ENCODE data around the gene PIGR.

DNA sequence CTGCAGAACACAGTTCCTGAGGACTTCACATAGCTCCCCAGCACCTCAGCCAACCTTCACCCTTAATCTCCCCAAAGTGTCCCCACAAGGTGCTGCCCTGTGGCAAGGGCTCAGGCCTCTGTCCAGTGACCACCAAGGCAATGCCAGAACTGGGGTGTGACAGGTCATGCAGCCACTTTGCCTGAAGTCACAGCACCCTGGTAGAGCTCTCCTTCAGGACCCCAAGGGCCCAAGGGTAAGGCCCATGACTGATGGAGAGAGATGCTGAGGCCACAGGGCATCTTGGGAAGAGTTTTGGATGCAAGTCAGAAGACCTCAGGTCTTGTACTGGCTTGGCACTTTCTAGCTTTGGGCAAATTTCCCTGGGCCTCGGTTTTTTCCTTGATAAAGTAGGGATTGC is 23.7 kb downstream of the PIGR start:
- no peak for TF ChIP-seq EZH2 (IDR thresholded peaks at IDR 0.05; ENCODE audit: low read depth, low read length, severe bottlenecking)
- TF ChIP-seq BACH1 (IDR thresholded peaks at IDR 0.05; ENCODE audit: low read length), result no peak
- TF ChIP-seq, protein P1, sequence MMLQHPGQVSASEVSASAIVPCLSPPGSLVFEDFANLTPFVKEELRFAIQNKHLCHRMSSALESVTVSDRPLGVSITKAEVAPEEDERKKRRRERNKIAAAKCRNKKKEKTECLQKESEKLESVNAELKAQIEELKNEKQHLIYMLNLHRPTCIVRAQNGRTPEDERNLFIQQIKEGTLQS (IDR thresholded peaks at IDR 0.05; ENCODE audit: insufficient read depth, low read depth, low read length), result no peak
- TF ChIP-seq, protein P2, sequence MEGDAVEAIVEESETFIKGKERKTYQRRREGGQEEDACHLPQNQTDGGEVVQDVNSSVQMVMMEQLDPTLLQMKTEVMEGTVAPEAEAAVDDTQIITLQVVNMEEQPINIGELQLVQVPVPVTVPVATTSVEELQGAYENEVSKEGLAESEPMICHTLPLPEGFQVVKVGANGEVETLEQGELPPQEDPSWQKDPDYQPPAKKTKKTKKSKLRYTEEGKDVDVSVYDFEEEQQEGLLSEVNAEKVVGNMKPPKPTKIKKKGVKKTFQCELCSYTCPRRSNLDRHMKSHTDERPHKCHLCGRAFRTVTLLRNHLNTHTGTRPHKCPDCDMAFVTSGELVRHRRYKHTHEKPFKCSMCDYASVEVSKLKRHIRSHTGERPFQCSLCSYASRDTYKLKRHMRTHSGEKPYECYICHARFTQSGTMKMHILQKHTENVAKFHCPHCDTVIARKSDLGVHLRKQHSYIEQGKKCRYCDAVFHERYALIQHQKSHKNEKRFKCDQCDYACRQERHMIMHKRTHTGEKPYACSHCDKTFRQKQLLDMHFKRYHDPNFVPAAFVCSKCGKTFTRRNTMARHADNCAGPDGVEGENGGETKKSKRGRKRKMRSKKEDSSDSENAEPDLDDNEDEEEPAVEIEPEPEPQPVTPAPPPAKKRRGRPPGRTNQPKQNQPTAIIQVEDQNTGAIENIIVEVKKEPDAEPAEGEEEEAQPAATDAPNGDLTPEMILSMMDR (IDR thresholded peaks at IDR 0.05; ENCODE audit: control extremely low read depth in 1 of 3, insufficient read depth in 1 of 3, low read depth in 1 of 3, low read length in 3 of 3), result no peak
- TF ChIP-seq SUZ12 (IDR thresholded peaks at IDR 0.05; ENCODE audit: low read length), result no peak
- TF ChIP-seq POLR2A (IDR thresholded peaks at IDR 0.05; ENCODE audit: control extremely low read depth in 1 of 2, low read depth in 2 of 2, low read length in 2 of 2), result no peak
- no peak for TF ChIP-seq GABPA (IDR thresholded peaks at IDR 0.05; ENCODE audit: borderline replicate concordance, insufficient read depth, low read length)
- TF ChIP-seq YY1 (IDR thresholded peaks at IDR 0.05; ENCODE audit: low read depth, low read length), result no peak
- no peak for TF ChIP-seq CTBP2 (IDR thresholded peaks at IDR 0.05; ENCODE audit: borderline replicate concordance, insufficient read depth, insufficient read length, low read length)
- no peak for TF ChIP-seq RBBP5 (IDR thresholded peaks at IDR 0.05; ENCODE audit: borderline replicate concordance, low read depth, low read length)
